ENCODE measurements around the gene EIF4A2.
A peak's percentile ranks its signal among the peaks of the same experiment; 100 is the strongest.

The EIF4A2 gene

DNA sequence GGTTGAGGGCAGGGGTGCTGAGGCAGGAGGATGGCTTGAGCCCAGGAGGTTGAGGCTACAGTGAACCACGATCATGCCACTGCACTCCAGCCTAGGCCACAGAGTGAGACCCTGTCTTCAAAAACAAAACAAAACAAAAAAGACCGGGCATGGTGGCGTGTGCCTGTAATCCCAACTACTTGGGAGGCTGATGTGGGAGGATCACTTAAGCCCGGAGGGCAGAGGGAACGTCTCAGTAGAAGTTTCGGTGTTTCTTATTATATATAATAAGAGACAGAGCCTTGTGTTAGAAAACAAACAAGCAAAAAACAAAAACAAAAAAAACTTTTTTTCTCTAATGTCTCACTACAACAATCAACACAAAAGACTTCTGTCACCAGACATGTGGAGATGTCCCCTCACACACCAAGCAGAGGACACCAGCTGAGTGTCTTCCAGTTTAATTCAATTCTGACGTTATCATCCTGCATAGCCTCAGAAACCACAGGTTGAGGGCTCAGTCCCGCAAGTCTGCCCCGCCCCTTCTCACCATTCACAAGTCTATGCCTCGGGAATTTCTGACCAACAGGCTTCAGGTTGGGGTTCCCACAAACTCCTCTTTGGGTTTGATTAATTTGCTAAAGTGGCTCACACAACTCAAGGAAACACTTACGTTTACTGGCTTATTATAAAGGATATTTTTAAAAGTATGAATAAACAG is 24.0 kb upstream of the EIF4A2 start:
- Histone ChIP-seq H3K27ac (ENCODE audit: low read depth, low read length) (no peak overlapping the region), H3K27me3 (ENCODE audit: control insufficient read depth in 1 of 2, insufficient read depth in 2 of 2, low read length in 2 of 2) (no peaks in the 10 kb centered on the region), H3K9ac (ENCODE audit: low read depth in 1 of 2, low read length in 2 of 2) (no peak overlapping the region), H3K9me3 (ENCODE audit: control insufficient read depth in 1 of 2, low read length in 2 of 2) (no peaks in the 10 kb centered on the region), H3K4me3 (ENCODE audit: low read depth in 1 of 2, low read length in 2 of 2) (no peak overlapping the region), H3K4me1 (ENCODE audit: control insufficient read depth in 1 of 2, insufficient read depth in 2 of 2, low read length in 2 of 2) (peaks cover 0 to 4% of the 10 kb centered on the region in 2 donors), H3K36me3 (ENCODE audit: control insufficient read depth in 1 of 2, insufficient read depth in 2 of 2, low read length in 2 of 2) (no peaks in the 10 kb centered on the region)

DNA sequence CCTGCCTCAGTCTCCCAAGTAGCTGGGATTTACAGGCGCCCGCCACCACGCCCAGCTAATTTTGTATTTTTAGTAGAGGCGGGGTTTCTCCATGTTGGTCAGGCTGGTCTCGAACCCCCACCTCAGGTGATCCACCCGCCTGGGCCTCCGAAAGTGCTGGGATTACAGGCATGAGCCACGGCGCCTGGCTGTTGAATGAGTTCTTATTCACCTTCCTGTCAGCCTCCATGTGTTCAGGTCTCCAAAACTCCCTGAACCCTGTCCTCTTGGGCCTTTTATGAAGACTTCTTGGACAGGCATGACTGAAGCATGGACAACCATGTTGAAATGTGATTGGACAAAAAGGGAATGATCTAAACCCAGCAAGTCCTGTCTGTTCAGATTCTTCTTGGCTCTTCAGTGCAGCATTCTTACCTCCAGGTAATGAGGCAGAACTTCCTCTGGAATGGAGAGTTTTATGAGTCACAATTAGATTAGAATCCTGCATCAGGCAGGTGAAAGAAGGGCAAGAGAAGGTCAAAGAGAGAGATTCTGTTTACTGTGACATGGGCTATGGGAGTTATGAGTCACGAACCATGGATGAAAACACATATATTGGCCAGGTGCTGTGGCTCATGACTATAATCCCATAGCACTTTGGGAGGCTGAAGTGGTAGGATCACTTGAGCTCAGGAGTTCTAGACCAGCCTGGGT is 23.1 kb upstream of the EIF4A2 start:
- Histone ChIP-seq H3K36me3 (ENCODE audit: control insufficient read depth in 1 of 2, insufficient read depth in 2 of 2, low read length in 2 of 2) (no peaks in the 10 kb centered on the region), H3K4me3 (ENCODE audit: low read depth in 1 of 2, low read length in 2 of 2) (no peak overlapping the region), H3K9ac (ENCODE audit: low read depth in 1 of 2, low read length in 2 of 2) (no peak overlapping the region), H3K9me3 (ENCODE audit: control insufficient read depth in 1 of 2, low read length in 2 of 2) (no peaks in the 10 kb centered on the region), H3K27me3 (ENCODE audit: control insufficient read depth in 1 of 2, insufficient read depth in 2 of 2, low read length in 2 of 2) (no peaks in the 10 kb centered on the region), H3K4me1 (ENCODE audit: control insufficient read depth in 1 of 2, insufficient read depth in 2 of 2, low read length in 2 of 2) (peaks cover 0 to 4% of the 10 kb centered on the region in 2 donors), H3K27ac (ENCODE audit: low read depth, low read length) (no peak overlapping the region)

DNA sequence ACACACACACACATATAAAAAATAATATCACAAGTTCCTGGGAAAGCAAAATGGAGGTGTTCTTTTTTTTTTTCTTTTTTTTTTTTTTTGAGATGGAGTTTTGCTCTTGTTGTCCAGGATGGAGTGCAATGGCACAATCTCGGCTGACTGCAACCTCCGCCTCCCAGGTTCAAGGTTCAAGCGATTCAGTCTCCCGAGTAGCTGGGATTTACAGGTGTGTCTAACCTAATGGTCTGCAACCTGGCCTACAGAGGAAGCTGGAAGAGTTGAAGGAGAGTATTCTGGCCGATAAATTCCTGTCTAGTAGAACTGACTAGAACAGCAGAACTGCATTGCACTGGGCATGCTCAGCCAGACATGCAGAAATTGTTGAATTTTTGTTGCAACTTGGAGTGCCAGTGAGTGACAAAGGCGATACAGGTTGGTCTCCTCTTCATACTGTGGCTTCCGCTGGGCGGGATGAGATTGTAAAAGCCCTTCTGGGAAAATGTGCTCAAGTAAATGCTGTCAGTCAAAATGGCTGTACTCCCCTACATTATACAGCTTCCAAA is 22.4 kb upstream of the EIF4A2 start:
- H3K27ac ChIP-seq (ENCODE audit: low read depth, low read length), result no peak overlapping the region

DNA sequence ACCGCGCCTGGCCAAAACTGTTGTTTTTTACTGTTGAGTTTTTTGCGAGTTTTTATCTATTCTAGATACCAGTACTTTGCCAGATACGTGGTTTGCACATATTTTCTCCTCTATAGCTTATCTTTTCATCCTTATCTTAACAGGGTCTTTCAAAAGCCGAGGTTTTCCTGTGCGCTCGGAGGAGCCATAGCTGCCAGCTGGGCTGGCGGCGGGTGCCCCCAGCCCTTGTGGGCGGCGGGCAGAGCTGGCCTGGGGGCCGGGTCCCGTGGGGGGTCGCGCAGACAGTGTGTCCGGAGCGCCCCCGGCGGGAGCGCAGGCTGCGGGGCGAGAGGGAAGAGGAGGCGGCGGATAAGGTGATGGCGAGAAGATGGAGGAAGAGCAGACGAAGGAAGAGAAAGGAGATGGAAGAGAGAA is 11.1 kb upstream of the EIF4A2 start:
- Histone ChIP-seq H3K27ac (ENCODE audit: low read depth, low read length) (peak overlapping the region; percentile 8), H3K4me3 (ENCODE audit: low read depth in 1 of 2, low read length in 2 of 2) (peak overlapping the region; percentile 68 to 77), H3K9ac (ENCODE audit: low read depth in 1 of 2, low read length in 2 of 2) (peak overlapping the region; percentile 44 to 54)

More for the DNA sequence above, 22.4 kb upstream of the EIF4A2 start:
- no peak overlapping the region for H3K9ac ChIP-seq (ENCODE audit: low read depth in 1 of 2, low read length in 2 of 2)
- peaks cover 0 to 4% of the 10 kb centered on the region in 2 donors for H3K4me1 ChIP-seq (ENCODE audit: control insufficient read depth in 1 of 2, insufficient read depth in 2 of 2, low read length in 2 of 2)
- no peaks in the 10 kb centered on the region for H3K9me3 ChIP-seq (ENCODE audit: control insufficient read depth in 1 of 2, low read length in 2 of 2)
- H3K27me3 ChIP-seq (ENCODE audit: control insufficient read depth in 1 of 2, insufficient read depth in 2 of 2, low read length in 2 of 2), result no peaks in the 10 kb centered on the region
- no peaks in the 10 kb centered on the region for H3K36me3 ChIP-seq (ENCODE audit: control insufficient read depth in 1 of 2, insufficient read depth in 2 of 2, low read length in 2 of 2)
- no peak overlapping the region for H3K4me3 ChIP-seq (ENCODE audit: low read depth in 1 of 2, low read length in 2 of 2)

DNA sequence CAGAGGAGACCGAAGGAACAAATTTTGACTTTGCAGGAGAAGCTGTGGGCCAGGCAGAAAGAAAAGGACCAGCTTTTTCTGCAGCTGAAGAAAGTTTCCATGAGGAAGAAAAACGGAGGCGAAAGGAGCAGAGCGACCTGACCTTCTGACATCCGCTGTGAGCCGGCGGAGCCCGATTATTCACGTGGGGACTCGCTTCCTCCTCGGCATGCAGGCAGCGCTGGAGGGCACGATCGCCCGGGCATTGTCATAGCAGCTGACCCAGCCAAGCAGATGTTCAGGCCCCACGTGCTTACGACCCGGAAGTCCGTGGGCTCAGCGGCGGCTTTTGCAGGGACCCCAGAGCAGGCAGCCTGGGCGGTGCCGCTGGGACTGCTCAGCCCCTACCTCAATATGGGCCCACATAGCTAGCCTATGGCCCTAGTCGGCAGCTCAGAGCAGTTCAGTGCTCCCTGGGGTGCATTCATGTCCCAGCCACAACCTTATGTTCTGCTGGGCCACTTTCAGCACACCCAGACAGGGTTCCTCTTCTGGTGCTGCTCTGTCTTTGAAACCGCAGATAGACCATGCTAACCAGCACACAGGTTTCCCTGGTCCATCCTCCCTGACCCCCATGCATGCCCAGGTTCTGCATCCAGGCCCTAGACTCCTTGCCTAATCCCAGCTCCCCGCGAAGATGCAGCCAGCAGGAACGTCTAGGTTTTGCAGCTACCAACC is 10.5 kb upstream of the EIF4A2 start:
- Histone ChIP-seq H3K9me3 (ENCODE audit: control insufficient read depth in 1 of 2, low read length in 2 of 2) (no peaks in the 10 kb centered on the region), H3K4me3 (ENCODE audit: low read depth in 1 of 2, low read length in 2 of 2) (peak overlapping the region; percentile 68 to 77), H3K27ac (ENCODE audit: low read depth, low read length) (peak overlapping the region; percentile 62), H3K36me3 (ENCODE audit: control insufficient read depth in 1 of 2, insufficient read depth in 2 of 2, low read length in 2 of 2) (no peaks in the 10 kb centered on the region), H3K4me1 (ENCODE audit: control insufficient read depth in 1 of 2, insufficient read depth in 2 of 2, low read length in 2 of 2) (peaks cover 4 to 13% of the 10 kb centered on the region in 2 donors), H3K9ac (ENCODE audit: low read depth in 1 of 2, low read length in 2 of 2) (peak overlapping the region; percentile 44 to 54), H3K27me3 (ENCODE audit: control insufficient read depth in 1 of 2, insufficient read depth in 2 of 2, low read length in 2 of 2) (no peaks in the 10 kb centered on the region)

More for the DNA sequence above, 11.1 kb upstream of the EIF4A2 start:
- Histone ChIP-seq H3K27me3 (ENCODE audit: control insufficient read depth in 1 of 2, insufficient read depth in 2 of 2, low read length in 2 of 2) (no peaks in the 10 kb centered on the region), H3K36me3 (ENCODE audit: control insufficient read depth in 1 of 2, insufficient read depth in 2 of 2, low read length in 2 of 2) (no peaks in the 10 kb centered on the region), H3K4me1 (ENCODE audit: control insufficient read depth in 1 of 2, insufficient read depth in 2 of 2, low read length in 2 of 2) (peaks cover 4 to 13% of the 10 kb centered on the region in 2 donors), H3K9me3 (ENCODE audit: control insufficient read depth in 1 of 2, low read length in 2 of 2) (no peaks in the 10 kb centered on the region)

DNA sequence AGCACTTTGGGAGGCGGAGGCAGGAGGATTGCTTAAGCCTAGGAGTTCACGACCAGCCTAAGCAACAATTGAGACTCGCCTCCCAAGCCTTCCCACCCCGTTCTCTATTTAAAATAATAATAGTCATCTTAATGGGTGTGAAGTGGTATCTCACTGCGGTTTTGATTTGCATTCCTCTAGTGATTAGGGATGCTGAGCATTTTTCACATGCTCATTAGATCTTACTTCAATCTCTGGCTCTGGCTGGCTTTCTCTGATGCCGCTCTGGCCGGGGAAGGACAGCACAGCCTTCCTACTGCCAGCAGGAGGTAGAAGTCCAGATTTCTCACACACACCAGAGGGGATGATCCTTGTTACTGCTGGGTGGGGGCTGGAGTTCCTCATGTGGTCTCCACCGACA is 7.4 kb upstream of the EIF4A2 start:
- Histone ChIP-seq H3K27me3 (ENCODE audit: control insufficient read depth in 1 of 2, insufficient read depth in 2 of 2, low read length in 2 of 2) (no peaks in the 10 kb centered on the region), H3K9ac (ENCODE audit: low read depth in 1 of 2, low read length in 2 of 2) (no peak overlapping the region), H3K9me3 (ENCODE audit: control insufficient read depth in 1 of 2, low read length in 2 of 2) (no peaks in the 10 kb centered on the region), H3K4me1 (ENCODE audit: control insufficient read depth in 1 of 2, insufficient read depth in 2 of 2, low read length in 2 of 2) (peaks cover 4 to 13% of the 10 kb centered on the region in 2 donors), H3K27ac (ENCODE audit: low read depth, low read length) (no peak overlapping the region), H3K36me3 (ENCODE audit: control insufficient read depth in 1 of 2, insufficient read depth in 2 of 2, low read length in 2 of 2) (no peaks in the 10 kb centered on the region), H3K4me3 (ENCODE audit: low read depth in 1 of 2, low read length in 2 of 2) (no peak overlapping the region)

DNA sequence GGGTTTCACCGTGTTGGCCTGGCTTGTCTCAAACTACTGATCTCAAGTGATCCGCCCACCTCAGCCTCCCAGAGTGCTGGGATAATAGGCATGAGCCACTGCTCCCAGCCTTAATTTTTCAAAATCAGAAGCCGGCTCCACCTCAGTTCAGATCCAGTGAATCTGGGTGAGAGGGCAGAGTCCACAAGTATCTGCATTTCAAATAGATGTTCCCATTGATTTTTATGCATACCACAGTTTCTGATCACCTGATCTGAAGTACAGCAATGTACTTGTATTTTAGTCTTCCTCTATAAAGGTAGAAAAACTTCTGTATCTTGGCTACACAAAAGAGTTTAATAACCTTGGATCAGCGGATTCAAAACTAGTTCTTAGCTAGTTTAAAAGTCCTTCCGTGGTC is 4.2 kb upstream of the EIF4A2 start:
- H3K4me3 ChIP-seq (ENCODE audit: low read depth in 1 of 2, low read length in 2 of 2), result no peak overlapping the region
- H3K4me1 ChIP-seq (ENCODE audit: control insufficient read depth in 1 of 2, insufficient read depth in 2 of 2, low read length in 2 of 2), result peaks cover 0 to 6% of the 10 kb centered on the region in 2 donors
- no peaks in the 10 kb centered on the region for H3K9me3 ChIP-seq (ENCODE audit: control insufficient read depth in 1 of 2, low read length in 2 of 2)
- H3K9ac ChIP-seq (ENCODE audit: low read depth in 1 of 2, low read length in 2 of 2), result no peak overlapping the region
- peaks cover under 1 to 1% of the 10 kb centered on the region in 2 donors for H3K36me3 ChIP-seq (ENCODE audit: control insufficient read depth in 1 of 2, insufficient read depth in 2 of 2, low read length in 2 of 2)
- no peak overlapping the region for H3K27ac ChIP-seq (ENCODE audit: low read depth, low read length)
- H3K27me3 ChIP-seq (ENCODE audit: control insufficient read depth in 1 of 2, insufficient read depth in 2 of 2, low read length in 2 of 2), result no peaks in the 10 kb centered on the region

DNA sequence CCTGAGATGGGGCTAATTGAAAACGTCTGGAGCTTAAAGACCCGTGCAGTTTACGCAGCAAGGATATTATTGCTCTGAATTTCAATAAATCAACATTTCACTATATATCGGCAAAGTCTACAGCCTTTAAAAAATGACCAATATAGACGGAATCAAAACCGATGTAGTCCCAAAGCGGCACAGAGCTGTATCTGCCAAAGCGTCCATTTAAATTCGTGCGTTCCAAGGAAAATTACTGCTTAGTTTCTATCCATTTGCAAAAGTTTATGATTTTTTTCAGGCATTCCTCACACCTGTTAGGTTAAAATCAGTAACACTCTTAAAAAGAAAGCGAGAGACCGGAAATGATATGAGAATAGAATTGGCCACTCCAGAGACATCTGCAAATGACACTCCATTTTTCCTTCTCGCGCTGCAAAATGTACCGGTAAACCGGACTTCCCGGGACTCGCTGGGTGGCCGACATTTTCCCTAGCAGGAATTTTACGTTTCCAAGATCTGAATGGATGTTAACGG is 777 bp upstream of the EIF4A2 start:
- H3K9ac ChIP-seq (ENCODE audit: low read depth in 1 of 2, low read length in 2 of 2), result peak overlapping the region; percentile 100
- H3K4me1 ChIP-seq (ENCODE audit: control insufficient read depth in 1 of 2, insufficient read depth in 2 of 2, low read length in 2 of 2), result peaks cover 30 to 32% of the 10 kb centered on the region in 2 donors
- no peaks in the 10 kb centered on the region for H3K9me3 ChIP-seq (ENCODE audit: control insufficient read depth in 1 of 2, low read length in 2 of 2)
- no peaks in the 10 kb centered on the region for H3K27me3 ChIP-seq (ENCODE audit: control insufficient read depth in 1 of 2, insufficient read depth in 2 of 2, low read length in 2 of 2)
- peaks cover 35% of the 10 kb centered on the region in 2 donors for H3K36me3 ChIP-seq (ENCODE audit: control insufficient read depth in 1 of 2, insufficient read depth in 2 of 2, low read length in 2 of 2)
- peak overlapping the region; percentile 99 for H3K27ac ChIP-seq (ENCODE audit: low read depth, low read length)
- peak overlapping the region; percentile 100 for H3K4me3 ChIP-seq (ENCODE audit: low read depth in 1 of 2, low read length in 2 of 2)

DNA sequence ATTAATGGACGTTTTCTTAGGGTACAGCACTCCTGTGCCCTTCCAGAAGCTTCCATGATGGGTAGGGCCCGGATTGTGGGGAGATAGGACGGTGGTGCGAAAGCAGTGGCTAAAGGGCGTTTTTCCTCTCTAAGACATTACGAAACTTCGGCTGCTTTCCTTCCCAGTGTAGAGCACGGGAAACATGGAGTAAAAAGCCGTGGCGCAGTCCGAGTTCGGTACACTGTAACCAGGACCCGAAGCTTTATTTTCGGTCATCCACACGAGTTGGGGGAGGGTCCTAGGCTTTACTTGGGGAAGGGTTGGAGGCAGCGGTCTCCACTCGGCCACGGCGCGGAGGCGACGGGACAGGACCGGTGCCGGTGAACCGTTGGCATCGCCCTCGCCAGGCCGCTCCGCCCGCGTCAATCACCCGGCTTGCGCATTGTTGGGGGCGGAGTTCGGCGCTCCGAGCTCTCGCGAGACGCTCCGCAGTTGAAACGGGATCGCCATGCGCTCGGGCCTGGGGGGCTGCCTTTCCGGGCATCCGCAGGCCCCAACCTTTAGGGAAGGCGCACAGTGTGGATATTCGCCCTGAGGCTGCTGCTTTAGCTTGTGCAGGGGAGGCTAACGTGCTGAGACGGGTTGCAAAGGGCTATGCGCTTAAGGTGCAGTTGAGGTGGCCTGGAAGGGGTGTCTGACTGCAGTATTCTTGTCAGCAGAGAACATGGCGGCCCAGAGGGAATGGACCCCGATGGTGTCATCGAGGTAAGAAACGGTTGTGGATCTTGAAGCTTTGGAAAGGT is 546 bp downstream of the EIF4A2 start:
- peaks cover 39 to 40% of the 10 kb centered on the region in 2 donors for H3K4me1 ChIP-seq (ENCODE audit: control insufficient read depth in 1 of 2, insufficient read depth in 2 of 2, low read length in 2 of 2)
- H3K9ac ChIP-seq (ENCODE audit: low read depth in 1 of 2, low read length in 2 of 2), result peak overlapping the region; percentile 100
- H3K27ac ChIP-seq (ENCODE audit: low read depth, low read length), result peak overlapping the region; percentile 99
- no peaks in the 10 kb centered on the region for H3K9me3 ChIP-seq (ENCODE audit: control insufficient read depth in 1 of 2, low read length in 2 of 2)
- no peaks in the 10 kb centered on the region for H3K27me3 ChIP-seq (ENCODE audit: control insufficient read depth in 1 of 2, insufficient read depth in 2 of 2, low read length in 2 of 2)
- peaks cover 47 to 48% of the 10 kb centered on the region in 2 donors for H3K36me3 ChIP-seq (ENCODE audit: control insufficient read depth in 1 of 2, insufficient read depth in 2 of 2, low read length in 2 of 2)
- peak overlapping the region; percentile 100 for H3K4me3 ChIP-seq (ENCODE audit: low read depth in 1 of 2, low read length in 2 of 2)
